Measurements from ENCODE around the gene SAMM50. TPM values are rescaled to one million over a fixed set of nuclear protein-coding genes. Genes with fewer than 3 reads are reported as not detected.

SAMM50 gene
- total RNA-seq, 2 donors from 2014 or later = 40.7 to 49.5 TPM

DNA sequence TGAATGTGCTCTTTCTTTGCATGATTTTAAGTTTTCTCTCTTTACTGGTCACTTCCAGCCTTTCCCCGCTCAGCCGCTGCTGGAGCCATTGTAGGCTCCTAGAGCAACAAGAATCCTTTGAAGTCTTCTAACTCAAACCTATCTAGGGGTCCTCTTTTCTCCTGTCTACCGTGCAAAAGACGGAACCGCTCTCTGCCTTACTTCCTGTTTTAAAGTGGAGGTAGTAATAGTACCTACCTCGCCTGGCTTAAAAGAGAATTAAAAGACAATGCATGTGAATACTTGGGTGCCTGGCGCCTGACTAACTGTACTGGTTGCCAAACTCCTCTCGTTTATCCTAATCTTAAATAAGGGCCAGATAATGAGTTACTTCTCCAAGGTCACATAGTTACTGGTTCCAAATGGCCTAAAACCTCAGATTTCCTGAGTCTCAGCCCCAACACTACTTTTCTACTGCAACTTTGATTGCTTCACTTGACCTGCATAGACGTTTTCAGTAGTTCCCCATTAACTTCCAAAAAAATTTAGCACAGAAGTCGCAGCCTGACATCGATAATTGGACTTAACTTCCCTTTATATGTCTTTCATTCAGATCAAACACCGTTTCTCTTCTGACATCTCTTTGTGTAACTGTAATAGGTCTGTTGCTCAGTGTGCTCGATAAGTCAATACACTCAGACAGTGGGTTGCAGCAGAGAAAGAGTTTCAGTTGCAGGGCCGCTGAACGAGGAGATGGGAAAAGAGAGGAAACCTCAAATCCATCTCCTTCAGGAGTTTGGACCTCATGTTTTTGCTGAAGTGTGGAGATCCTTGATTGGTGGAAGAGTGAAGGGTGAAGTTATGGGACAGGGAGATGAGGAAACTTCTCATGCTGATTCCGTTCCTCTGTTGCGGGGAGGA is 891 bp downstream of the SAMM50 start:
- Histone ChIP-seq H3K4me1 (peaks cover 8% of the 10 kb centered on the region), H3K9me3 (no peaks in the 10 kb centered on the region), H3K4me3 (peak overlapping the region; percentile 97), H3K27ac (peak overlapping the region; percentile 92), H3K9ac (ENCODE audit: low read depth in 2 of 2, low read length in 2 of 2) (peak overlapping the region; percentile 90 to 92), H3K27me3 (no peaks in the 10 kb centered on the region), H3K36me3 (no peaks in the 10 kb centered on the region)
- no peak for DNase-seq
- intact Hi-C loops (cut with DNase I) = no loop called here
- TF ChIP-seq, protein P1, sequence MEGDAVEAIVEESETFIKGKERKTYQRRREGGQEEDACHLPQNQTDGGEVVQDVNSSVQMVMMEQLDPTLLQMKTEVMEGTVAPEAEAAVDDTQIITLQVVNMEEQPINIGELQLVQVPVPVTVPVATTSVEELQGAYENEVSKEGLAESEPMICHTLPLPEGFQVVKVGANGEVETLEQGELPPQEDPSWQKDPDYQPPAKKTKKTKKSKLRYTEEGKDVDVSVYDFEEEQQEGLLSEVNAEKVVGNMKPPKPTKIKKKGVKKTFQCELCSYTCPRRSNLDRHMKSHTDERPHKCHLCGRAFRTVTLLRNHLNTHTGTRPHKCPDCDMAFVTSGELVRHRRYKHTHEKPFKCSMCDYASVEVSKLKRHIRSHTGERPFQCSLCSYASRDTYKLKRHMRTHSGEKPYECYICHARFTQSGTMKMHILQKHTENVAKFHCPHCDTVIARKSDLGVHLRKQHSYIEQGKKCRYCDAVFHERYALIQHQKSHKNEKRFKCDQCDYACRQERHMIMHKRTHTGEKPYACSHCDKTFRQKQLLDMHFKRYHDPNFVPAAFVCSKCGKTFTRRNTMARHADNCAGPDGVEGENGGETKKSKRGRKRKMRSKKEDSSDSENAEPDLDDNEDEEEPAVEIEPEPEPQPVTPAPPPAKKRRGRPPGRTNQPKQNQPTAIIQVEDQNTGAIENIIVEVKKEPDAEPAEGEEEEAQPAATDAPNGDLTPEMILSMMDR (IDR thresholded peaks at IDR 0.05) = no peak

DNA sequence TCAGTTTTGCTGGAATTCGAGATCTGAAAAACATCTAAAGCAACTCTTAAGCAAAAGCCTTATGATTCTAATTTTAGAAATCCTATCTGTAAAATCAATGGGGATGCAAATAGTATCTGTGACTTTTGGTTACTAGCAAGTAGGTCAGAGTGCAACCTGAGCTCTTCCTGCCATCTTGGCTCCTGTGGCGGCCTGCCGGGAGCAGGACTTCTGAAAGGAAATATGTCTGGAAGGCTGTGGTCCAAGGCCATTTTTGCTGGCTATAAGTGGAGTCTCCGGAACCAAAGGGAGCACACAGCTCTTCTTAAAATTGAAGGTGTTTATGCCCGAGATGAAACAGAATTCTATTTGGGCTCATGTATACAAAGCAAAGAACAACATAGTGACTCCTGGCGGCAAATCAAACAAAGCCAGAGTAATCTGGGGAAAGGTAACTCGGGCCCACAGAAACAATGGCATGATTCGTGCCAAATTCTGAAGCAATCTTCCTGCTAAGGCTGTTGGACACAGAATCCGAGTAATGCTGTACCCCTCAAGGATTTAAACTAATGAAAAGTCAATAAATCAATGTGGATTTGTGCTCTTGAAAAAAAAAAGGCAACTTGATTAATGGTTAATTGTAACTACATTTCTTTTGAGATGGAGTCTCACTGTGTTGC is 1.7 kb downstream of the SAMM50 start:
- Histone ChIP-seq H3K27ac (no peak overlapping the region), H3K36me3 (no peaks in the 10 kb centered on the region), H3K9me3 (no peaks in the 10 kb centered on the region), H3K4me3 (no peak overlapping the region), H3K9ac (ENCODE audit: low read depth in 2 of 2, low read length in 2 of 2) (no peak overlapping the region), H3K27me3 (no peaks in the 10 kb centered on the region), H3K4me1 (peaks cover 8% of the 10 kb centered on the region)
- DNase-seq = no peak
- TF ChIP-seq, protein P1 (IDR thresholded peaks at IDR 0.05) = no peak
- intact Hi-C loops (cut with DNase I) = no loop called here

DNA sequence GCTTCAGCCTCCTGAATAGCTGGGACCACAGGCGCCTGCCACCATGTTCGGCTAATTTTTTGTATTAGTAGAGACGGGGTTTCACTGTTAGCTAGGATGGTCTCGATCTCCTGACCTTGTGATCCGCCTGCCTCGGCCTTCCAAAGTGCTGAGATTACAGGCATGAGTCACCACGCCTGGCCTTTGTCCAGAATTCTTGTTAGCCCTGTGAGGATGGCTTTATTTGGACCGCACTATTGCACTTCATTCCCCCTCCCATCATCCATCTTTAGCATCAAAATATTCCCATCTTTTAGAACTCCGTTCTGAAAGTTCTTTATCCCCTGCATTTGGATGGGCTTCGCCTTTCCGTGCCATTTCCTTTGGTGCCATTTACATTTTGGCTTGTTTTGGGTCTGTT is 2.6 kb downstream of the SAMM50 start:
- Histone ChIP-seq H3K9ac (ENCODE audit: low read depth in 2 of 2, low read length in 2 of 2) (no peak overlapping the region), H3K27me3 (no peaks in the 10 kb centered on the region), H3K4me1 (peaks cover 8% of the 10 kb centered on the region), H3K9me3 (no peaks in the 10 kb centered on the region), H3K36me3 (no peaks in the 10 kb centered on the region), H3K4me3 (no peak overlapping the region), H3K27ac (no peak overlapping the region)
- no peak for DNase-seq
- TF ChIP-seq, protein P1 (IDR thresholded peaks at IDR 0.05) = no peak
- intact Hi-C loops (cut with DNase I) = no loop called here

DNA sequence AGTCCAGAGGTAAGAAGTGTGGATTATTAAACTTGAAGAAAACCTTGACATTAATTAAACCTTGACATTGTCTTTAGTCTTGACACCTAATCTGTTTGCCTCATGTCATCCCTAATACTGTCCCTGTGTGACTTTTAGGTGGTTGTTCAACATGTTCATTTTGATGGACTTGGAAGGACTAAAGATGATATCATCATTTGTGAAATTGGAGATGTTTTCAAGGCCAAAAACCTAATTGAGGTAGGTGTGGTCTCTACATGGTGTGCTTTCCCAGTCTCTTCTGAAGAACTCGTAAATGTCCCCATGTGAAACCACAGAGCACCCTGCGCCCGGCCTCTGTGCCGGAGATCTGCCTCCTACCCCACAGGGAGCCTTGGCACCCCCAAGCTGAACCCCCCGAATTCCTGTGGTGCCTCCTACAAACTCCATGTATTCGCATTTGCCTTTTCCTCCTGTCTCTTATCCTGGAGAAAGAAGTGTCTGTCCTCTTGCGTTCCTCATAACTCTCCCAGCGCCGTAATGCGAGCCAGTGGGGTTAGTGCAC is 9.1 kb downstream of the SAMM50 start:
- H3K27ac ChIP-seq = no peak overlapping the region
- H3K4me1 ChIP-seq = no peaks in the 10 kb centered on the region
- TF ChIP-seq, protein P1 (IDR thresholded peaks at IDR 0.05) = no peak
- H3K36me3 ChIP-seq = peaks cover 23% of the 10 kb centered on the region
- DNase-seq = no peak
- intact Hi-C loops (cut with DNase I) = no loop called here
- H3K27me3 ChIP-seq = no peaks in the 10 kb centered on the region
- no peak overlapping the region for H3K9ac ChIP-seq (ENCODE audit: low read depth in 2 of 2, low read length in 2 of 2)
- no peaks in the 10 kb centered on the region for H3K9me3 ChIP-seq
- H3K4me3 ChIP-seq = no peak overlapping the region

DNA sequence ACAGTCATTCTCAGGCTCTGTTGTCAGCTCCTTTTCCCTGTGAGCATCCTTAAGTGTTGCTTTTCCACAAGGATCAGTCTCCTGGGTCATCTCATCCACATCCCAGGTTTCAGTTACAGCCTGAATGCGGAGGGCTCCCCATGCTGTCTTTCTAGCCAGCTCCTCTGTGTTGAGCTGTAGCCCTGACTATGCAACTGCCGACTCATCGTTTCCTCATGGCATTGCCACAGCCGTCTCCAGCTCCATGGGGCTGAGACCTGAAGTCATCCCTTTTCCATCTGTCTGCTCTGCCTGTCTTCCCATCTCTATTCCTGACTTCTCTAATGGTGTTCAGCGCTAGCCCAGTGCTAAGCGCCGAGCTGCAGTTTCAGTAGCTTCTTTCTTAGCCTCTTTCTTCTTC is 11.8 kb downstream of the SAMM50 start:
- DNase-seq = no peak
- H3K9me3 ChIP-seq = no peaks in the 10 kb centered on the region
- peaks cover 23% of the 10 kb centered on the region for H3K36me3 ChIP-seq
- no peak overlapping the region for H3K27ac ChIP-seq
- H3K4me3 ChIP-seq = no peak overlapping the region
- TF ChIP-seq, protein P1 (IDR thresholded peaks at IDR 0.05) = no peak
- intact Hi-C loops (cut with DNase I) = no loop called here
- H3K4me1 ChIP-seq = no peaks in the 10 kb centered on the region
- no peak overlapping the region for H3K9ac ChIP-seq (ENCODE audit: low read depth in 2 of 2, low read length in 2 of 2)
- no peaks in the 10 kb centered on the region for H3K27me3 ChIP-seq
